HG03280 (cell line): ENCODE results near the gene SHLD1.
"Not testable (repeated sequence)": the region's sequence is repeated elsewhere in the genome, so short reads cannot be mapped to it uniquely, and the experiment has no call there.

Experiments used
- ATAC-seq: cut with Tn5 transposase; IDR thresholded peaks from one replicate; pipeline ENCODE4 v1.9.1; 2021; ENCODE audit warnings: mild to moderate bottlenecking, moderate library complexity; ENCODE audit not compliant: unreplicated experiment

The SHLD1 gene, protein sequence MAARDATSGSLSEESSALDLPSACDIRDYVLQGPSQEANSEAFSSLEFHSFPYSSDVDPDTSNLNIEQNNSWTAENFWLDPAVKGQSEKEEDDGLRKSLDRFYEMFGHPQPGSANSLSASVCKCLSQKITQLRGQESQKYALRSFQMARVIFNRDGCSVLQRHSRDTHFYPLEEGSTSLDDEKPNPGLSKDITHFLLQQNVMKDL

DNA sequence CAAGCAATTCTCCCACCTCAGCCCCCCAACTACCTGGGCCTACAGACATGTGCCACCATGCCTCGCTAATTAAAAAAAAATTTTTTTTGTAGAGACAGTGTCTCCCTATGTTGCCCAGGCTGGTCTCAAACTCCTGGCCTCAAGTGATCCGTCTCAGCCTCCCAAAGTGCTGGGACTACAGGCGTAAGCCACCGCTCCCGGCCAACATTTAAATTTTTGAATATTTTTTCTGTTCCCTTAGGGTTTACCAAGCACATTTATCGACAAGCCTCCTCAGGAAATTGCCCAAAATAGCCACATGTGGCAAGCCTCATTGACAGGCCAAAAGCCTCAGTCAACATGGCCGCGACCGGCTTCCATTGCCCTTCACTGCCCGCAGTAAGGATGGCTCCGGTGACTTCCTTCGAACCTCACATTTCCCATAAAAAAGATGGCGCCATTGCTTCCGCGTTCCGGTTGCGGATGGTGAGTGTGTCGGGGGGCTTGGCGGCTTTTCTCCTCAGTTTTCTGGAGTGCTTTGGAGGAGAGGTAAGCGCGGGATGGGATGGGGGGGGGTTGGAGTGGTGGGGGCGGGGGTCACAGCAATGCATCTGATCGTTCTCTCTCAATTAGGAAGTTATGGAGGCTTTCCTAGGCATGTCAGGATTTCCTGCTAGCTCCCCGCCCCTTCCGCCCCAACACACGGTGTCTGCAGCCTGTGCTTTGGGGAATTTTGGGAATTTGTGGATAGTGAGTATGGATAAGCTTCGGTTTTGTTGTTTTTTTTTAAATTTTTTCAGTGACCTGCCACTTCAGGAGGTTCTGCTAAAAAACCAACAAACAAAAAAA is at the start of gene SHLD1:
Gene SHLD1, plus strand, starts transcription at position 450 of the 828 bp plus-strand sequence. CDS start 22,465 bp downstream, outside the sequence.
- peak; percentile 97 for ATAC-seq

DNA sequence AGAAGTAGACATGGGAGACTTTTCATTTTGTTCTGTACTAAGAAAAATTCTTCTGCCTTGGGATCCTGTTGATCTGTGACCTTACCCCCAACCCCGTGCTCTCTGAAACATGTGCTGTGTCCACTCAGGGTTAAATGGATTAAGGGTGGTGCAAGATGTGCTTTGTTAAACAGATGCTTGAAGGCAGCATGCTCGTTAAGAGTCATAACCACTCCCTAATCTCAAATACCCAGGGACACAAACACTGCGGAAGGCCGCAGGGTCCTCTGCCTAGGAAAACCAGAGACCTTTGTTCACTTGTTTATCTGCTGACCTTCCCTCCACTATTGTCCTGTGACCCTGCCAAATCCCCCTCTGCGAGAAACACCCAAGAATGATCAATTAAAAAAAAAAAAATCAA is 47.9 kb upstream of the SHLD1 start:
- not testable (repeated sequence) for ATAC-seq

DNA sequence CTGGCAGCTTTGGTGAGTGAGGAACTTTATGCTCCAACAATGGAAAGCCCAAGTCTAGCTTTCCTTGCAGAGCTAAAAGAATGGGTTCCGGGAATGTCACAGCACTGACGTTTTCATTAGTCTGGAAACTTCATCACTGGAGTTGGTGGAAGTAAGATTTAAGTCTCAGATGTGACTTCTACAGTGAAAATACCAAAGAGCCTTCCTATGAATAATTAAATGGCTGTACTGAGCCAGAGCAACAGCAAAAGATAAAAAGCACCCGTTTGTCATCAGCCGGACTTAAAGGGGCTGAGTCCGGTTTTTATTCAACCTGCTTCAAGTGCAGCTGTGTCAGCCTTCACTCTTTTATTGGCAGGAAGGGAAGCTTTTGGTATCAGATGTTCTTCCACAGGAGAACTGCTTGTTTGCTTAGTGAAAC is 46.5 kb upstream of the SHLD1 start:
- no peak for ATAC-seq

DNA sequence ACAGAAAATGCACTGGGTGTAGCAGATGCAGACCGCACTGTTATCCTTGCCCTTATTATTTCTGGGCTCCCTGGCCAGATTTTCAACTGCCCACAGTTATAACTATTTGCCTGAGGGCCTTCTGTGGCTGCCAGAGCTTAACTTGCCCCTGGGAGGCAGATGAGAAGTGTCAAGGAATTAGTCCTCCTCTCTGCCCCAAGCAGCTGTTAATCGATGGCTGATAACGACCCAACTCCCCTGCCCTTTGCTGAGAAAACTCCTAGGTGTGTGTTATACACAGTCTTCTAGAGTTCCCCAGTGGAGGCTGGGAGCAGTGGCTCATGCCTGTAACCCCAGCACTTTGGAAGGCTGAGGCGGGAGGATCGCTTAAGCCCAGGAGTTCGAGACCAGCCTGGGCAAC is 44.4 kb upstream of the SHLD1 start:
- ATAC-seq: no peak

DNA sequence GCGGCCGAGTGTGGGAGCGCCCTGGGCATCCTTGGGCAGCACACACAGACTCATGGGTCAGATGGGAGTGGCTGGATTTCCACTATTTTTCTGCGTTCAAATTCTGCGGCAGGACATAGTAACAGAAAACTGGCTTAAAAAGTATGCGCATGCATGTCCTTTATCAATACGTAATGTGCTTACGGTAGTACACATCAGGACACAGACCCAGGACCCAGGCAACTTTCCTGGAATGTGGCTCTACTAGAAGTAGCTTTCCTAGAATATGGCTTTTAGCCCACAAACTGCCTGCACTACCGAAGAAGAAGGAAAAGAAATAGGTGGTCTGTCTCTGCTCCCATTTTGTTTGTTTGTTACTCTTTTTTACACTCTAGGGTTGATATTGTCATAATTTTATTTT is 43.4 kb upstream of the SHLD1 start:
- ATAC-seq: no peak

DNA sequence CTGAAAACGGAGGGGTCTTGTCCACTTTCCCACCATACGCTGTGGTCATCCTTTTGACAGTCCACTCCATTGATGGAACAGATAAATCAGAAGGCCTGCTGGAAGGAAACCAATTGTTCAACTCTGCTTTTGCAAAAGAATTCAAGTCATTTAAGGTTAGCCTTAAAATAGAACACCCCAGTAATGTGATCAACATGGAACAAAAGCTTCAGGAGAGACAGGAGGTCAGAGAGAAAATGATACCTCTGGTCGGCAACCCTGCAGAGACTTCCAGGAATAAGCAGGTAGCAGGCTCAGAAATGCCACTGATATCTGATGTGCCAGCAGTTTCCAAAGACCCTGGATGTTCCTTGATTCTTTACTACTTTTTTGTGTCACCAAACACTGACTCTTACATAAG is 39.6 kb upstream of the SHLD1 start:
- ATAC-seq: no peak

DNA sequence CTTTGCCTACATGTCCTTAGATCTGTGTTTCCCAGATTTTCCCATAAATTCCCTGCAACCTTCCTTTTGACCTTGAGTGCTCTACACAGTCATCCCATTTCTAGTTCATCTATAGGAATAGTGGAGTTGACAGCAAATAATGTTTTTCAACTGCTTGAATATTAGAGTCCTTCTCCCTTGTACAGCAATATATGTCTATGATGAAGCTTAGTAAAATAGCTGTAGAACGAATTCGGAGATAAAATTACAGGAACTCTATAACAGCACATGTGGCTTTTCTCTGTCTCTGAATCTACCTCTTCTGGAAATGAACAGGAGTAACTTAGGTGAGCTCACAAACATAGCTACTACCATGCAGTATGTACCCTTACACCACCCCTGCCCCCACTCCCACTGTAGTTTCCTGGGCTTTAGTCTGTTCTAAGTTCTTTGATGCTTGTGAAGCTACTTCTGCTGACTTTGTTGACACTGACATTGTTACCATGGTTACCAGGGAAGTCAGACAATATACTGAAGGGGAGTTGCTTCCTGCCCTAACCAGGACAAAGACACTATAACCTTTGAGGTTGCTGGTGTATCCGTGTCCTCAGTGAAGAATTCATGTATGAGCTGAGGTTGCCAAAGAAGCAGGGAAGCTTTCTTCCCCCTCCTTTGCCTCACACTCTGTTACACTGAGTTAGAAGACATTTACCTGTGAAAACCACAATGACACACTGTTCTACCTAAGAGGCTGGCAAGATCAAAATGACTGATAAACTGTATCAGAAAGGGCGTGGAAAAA is 35.8 kb upstream of the SHLD1 start:
- no peak for ATAC-seq

DNA sequence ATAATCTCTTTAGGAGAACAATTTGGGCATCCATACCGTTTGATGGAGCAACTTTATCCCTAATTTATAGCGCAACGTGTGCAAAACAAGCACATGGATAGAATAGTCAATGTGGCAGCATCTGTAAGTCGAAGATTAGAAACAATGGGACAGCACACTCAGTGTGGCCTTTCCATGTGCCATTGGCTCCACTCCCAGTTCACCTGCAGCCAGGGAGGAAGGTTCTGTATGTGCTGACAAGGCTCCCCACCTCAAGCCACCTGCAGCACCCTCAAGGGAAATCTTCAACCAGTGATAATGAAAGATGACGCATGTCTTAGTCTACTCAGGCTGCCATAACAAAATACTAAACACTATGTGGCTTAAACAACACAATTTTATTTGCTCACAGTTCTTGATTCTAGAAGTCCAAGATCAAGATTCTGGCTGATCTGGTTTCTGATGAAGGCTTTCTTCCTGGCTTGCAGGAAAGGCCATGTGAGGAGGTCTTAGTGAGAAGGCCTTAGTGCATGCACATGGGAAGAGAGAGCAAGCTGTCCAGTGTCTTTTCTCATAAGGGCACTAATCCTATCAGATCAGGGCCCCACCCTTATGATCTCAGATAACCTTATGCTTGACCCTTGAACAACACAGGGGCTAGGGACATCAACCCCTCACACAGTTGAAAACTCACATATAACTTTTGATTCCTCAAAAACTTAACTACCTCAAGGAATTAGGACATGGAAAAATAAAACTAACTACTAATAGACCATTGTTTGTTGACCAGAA is 34.9 kb upstream of the SHLD1 start:
- ATAC-seq: no peak

DNA sequence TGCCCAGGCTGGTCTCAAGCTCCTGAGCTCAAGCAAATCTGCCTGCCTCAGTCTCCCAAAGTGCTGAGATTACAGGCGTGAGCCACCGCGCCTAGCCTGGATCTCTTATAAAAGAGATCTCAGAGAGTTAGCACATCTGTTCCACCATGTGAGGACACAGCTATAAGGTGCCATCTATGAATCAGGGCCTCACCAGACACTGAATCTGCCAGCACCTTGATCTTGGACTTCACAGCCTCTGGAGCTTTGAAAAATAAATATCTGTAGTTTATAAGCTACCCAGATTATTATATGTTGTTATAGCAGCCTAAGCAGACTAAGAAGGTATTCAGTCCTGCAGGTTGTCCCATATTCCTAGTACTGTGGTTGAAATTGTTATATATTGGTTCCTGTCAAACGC is 33.2 kb upstream of the SHLD1 start:
- ATAC-seq: no peak

DNA sequence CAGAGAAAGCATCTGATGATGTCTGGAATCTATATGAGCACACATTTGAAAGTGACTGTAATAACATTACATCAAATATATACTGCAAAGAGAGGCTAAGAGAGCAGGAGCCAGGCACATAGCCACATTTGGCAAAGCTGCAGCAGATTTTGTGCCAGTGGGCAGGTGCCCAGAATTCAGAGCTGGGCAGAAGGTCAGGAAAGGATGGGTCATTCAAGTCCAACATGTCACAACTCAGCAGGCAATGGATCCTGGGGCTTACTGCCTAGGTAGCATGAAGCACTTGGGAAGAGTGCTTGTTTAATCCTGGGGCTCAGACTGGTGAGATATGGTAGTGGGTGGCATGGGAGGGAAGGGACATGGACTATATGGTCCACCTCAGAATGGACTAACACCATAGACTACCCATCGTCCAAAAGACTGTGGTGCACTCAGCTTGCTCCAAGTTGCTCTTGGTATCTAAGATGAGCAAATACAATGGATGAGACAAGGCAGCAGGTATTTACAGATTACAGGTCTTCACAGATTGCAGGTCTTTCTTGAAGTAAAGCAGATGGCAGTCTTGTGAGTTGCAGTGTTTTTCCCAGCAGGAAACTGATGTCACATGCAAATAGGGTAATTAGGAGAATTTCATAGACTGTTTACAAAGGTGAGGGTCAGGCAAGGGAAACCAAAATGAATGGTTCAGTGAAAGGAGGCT is 31.2 kb upstream of the SHLD1 start:
- ATAC-seq: no peak

DNA sequence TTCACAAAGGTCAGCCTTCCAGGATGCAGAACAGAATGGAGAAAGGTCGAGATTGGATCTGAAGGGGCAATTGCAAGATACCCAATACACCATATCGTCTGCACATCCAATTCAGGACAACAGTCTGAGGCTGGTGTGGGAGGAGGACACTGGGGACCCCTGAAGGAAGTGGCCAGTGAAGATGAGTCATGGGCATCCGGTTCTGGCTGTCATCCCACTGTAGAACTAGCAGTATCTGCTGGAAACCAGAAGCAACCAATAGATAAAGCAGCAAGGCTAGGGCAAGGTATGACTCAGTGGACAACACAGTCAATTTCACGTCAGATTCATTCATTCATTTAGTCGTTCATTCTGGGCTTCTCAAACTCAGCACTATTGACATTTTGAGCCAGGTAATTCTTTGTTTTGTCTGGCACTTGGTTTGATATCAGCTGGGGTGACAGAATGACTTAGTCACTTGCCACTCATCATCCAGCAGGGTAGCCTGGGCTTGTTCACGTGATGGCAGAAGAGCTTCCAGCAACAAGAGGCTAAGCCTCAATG is 30.3 kb upstream of the SHLD1 start:
- ATAC-seq: no peak

DNA sequence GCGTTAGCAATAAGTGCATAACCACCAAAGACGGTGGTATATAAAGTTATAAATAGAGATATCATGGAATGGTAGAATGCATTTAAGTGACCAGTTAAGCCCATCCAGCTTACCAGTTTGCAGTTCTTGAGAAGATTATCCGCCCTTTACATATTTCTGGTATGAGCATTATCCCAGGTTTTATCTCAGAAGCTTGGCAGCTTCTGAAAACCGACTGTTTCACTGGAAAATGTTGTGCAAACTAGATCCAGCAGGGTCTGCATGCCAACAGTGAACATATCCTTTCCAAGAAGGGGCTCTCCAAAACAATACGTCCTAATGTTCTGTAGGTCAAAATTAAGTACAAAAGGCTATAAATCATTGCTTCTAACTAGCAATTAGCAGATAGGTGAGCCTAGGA is 29.5 kb upstream of the SHLD1 start:
- ATAC-seq: no peak

DNA sequence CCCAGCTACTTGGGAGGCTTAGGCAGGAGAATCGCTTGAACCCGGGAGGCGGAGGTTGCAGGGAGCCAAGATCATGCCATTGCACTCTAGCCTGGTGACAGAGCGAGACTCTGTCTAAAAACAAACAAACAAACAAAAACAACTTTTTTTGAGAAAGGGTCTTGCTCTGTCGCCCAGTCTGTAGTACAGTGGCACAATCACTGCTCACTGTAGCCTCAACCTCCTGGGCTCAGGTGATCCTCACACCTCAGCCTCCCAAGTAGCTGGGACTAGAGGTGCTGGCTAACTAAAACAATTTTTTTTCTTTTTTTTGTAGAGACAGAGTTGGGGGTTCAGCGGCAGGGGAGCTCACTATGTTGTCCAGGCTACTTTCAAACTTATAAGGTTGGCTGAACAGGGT is 28.8 kb upstream of the SHLD1 start:
- ATAC-seq: not testable (repeated sequence)

DNA sequence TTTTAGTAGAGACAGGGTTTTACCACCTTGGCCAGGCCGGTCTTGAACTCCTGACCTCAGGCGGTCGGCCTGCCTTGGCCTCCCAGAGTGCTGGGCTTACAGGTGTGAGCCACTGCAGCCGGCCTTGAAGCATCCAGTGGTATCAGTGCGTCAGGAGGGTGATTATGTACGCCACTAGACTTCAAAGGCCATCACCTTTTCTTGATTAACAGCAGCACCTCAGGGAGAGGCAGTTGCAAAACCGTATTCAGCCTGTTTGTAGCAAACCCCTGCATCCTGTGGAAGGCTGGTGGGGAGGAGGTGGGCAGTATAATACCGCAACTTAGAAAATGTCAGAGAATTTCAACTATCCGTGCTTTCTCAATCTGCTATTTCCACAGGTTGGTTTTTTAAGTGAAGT is 27.3 kb upstream of the SHLD1 start:
- no peak for ATAC-seq

DNA sequence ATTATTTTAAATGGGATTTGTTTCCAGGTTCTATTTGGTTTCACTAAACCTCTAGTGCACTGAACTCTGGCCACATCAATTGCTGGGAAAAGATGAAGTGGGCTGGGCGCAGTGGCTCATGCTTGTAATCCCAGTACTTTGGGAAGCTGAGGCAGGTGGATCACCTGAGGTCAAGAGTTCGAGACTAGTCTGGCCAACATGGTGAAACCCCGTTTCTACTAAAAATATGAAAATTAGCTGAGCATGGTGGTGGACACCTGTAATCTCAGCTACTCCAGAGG is 25.1 kb upstream of the SHLD1 start:
- not testable (repeated sequence) for ATAC-seq

DNA sequence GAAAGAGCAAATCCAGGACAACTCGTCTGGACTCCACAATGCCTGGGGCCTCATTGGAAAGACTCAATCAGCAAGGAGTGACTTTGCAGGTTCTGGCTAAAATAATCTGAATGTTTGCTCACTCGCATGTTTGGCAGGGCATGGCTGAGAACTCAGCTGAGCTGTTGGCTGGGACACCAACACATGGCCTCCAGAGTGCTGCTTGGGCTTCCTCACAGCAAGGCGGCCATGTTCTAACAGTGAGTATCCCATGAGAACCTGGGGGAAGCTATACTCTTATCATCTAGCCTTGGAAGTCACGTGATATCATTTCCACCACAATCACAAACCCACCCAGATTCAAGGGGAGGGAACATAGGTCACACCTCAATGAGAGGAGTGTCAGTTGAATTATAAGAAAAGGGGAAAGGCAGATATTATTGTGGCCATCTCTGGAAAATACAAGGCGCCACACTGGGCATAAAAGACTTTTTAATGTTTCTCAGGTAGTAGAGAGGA is 23.1 kb upstream of the SHLD1 start:
- no peak for ATAC-seq

DNA sequence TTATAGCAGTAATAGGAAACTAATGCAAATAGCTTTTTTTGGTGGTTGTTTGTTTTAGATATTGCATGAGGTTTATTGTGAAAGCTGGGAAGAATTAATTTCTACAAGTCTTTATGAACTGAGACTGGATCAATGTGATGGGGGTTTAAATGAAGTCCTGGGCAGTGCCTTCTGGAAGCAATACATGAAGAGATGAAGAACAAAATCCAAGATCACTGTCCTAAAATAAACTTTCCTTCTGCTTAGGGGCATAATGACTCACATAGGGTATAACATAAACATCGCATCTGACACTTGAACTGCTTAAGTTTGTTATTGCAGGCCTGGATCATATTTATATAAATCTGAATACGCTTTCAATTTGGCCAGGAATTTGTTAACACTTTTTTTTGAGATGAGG is 20.9 kb upstream of the SHLD1 start:
- no peak for ATAC-seq

DNA sequence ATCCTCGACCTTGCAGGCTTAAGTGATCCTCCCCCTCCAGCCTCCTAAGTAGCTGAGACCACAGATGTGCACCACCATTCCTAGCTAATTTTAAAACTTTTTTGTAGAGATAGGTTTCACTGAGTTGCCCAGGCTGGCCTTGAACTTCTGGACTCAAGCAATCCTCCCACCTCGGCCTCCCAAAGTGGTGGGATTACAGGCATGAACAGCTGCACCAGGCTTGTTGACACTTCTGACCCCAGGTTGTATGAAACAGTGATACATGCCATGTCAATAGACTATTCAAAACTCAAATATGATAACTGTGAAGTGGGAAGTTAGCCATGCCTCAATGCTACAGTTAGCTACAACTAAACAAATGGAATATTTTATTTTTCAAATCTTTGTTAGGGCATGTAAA is 20.1 kb upstream of the SHLD1 start:
- ATAC-seq: no peak

DNA sequence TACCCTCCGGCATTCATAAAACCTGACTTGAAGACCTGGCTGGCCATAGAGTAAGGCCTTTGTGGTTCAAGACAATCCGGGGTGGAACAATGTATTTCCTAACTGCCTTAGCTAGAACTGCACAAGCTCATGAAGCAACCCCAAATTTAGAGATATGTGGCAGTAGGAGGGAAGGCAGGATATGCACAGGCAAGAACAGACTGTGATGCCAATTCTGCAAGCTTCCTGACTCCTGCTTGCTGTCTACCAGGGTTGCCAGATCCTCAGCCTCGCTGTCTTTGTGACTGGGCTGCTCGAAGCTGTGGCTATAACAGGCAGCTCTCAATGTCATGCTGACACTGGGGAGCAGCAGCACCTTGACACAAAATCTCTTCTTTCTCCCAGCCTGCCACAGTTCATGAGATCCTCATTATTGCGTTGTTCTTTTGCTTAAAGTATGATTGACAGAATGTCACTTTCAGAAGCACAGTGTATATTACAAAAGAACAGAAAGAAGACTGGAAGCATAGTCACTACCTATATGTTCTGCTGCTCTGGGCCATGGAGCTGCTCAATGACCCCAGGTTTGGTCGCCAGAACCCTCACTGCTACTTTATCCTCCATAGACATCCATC is 18.3 kb upstream of the SHLD1 start:
- ATAC-seq: no peak

DNA sequence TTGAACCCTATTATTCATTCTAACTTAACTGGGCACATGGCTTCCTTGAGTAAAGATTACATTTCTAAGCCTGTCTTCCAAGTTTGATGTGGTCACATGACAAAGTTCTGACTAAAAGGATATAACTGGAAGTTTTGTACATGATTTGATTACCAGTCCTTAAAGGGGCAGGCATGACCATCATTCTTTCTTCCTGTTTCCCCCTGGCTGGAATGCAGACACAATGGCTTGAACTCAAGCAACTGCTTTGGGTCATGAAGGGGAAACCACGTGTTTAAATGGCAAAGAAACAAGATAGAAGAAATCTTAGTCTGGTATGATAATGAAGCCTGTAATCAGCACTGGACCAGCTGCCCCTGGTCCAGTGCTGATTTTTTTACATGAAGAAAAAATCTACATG is 15.6 kb upstream of the SHLD1 start:
- ATAC-seq: no peak
